HG03039 (cell line): ENCODE measurements around the gene ARHGAP15.

Experiments used
- ATAC-seq: cut with Tn5 transposase; IDR thresholded peaks from one replicate; pipeline ENCODE4 v1.9.1; 2021; ENCODE audit warnings: mild to moderate bottlenecking, moderate library complexity; ENCODE audit not compliant: unreplicated experiment

The ARHGAP15 gene

GRCh38 chr2:143701785-143702184, 572.6 kb downstream of the ARHGAP15 start:
- ATAC-seq: no peak

GRCh38 chr2:143702931-143703330, 573.7 kb downstream of the ARHGAP15 start:
- no peak for ATAC-seq

- peak; percentile 76 for ATAC-seq
These were observed 575.4 kb downstream of the ARHGAP15 start for GRCh38 chr2:143704451-143705106.

- ATAC-seq: no peak
These were observed 576.0 kb downstream of the ARHGAP15 start for GRCh38 chr2:143705108-143705707.

- ATAC-seq: no peak
These were observed 577.1 kb downstream of the ARHGAP15 start for GRCh38 chr2:143706354-143706753.

GRCh38 chr2:143708682-143709081, 579.5 kb downstream of the ARHGAP15 start:
- ATAC-seq: no peak

- ATAC-seq: no peak
These were observed 581.0 kb downstream of the ARHGAP15 start for GRCh38 chr2:143710196-143710595.

GRCh38 chr2:143710879-143711278, 581.7 kb downstream of the ARHGAP15 start:
- no peak for ATAC-seq

GRCh38 chr2:143716522-143716921, 587.3 kb downstream of the ARHGAP15 start:
- ATAC-seq: no peak

- no peak for ATAC-seq
These were observed 587.8 kb downstream of the ARHGAP15 start for GRCh38 chr2:143717053-143717452.

- no peak for ATAC-seq
These were observed 588.4 kb downstream of the ARHGAP15 start for GRCh38 chr2:143717536-143718168.

- no peak for ATAC-seq
These were observed 589.5 kb downstream of the ARHGAP15 start for GRCh38 chr2:143718745-143719144.

- ATAC-seq: no peak
These were observed 590.2 kb downstream of the ARHGAP15 start for GRCh38 chr2:143719406-143719805.

GRCh38 chr2:143720095-143720664, 591.0 kb downstream of the ARHGAP15 start:
- no peak for ATAC-seq

- no peak for ATAC-seq
These were observed 596.2 kb downstream of the ARHGAP15 start for GRCh38 chr2:143725400-143725799.

GRCh38 chr2:143726151-143726845, 597.1 kb downstream of the ARHGAP15 start:
- ATAC-seq: no peak

- no peak for ATAC-seq
These were observed 599.3 kb downstream of the ARHGAP15 start for GRCh38 chr2:143728498-143728897.

- ATAC-seq: no peak
These were observed 600.1 kb downstream of the ARHGAP15 start for GRCh38 chr2:143729296-143729814.

GRCh38 chr2:143730155-143730952, 601.1 kb downstream of the ARHGAP15 start:
- peak; percentile 82 for ATAC-seq

- ATAC-seq: peak; percentile 35
These were observed 601.7 kb downstream of the ARHGAP15 start for GRCh38 chr2:143730953-143731260.
